HepG2 (cell line): ENCODE measurements around the gene WDR83. TPM values are rescaled to one million over a fixed set of nuclear protein-coding genes. Genes with fewer than 3 reads are reported as not detected.

Source experiments
- ATAC-seq: fragments of 200-7000 bp; cut with Tn5 transposase; 3 replicates; pipeline ENCODE4 v1.9.1; 2020; ENCODE audit warnings: mild to moderate bottlenecking, moderate library complexity
- BruUV-seq: library from RNA; stranded (reverse); fragments of 400-500 nt; replicated peaks from 2 replicates; lab custom pipeline; 2021; lab: Mats Ljungman, UMichigan
- CTCF ChIA-PET: fragments of 300-600 bp; formaldehyde crosslinking; extraction: SDS; loops from one replicate; lab custom pipeline; 2021; ENCODE audit warnings: low total read pairs, inconsistent platforms, low intra/inter-chr PET ratio; lab: Yijun Ruan, JAX
- POLR2A ChIA-PET: fragments of 350-600 bp; sonication (Branson Sonifier 250); formaldehyde crosslinking; loops from one replicate; lab custom pipeline; 2020; ENCODE audit warnings: antibody characterized with exemption, inconsistent platforms; lab: Yijun Ruan, JAX
- DNase-seq: peaks from one replicate; pipeline ENCODE4 v3.0.0-alpha.2; 2015; ENCODE audit warnings: low spot score
- FAIRE-seq: peaks from 3 replicates; lab custom pipeline; 2011; peaks lifted over from hg19 to GRCh38; lab: Jason Lieb, UNC
- H2AFZ ChIP-seq: one replicate; pipeline ENCODE4 v1.6.1; 2011; ENCODE audit warnings: low read length, inconsistent platforms
- H3K27ac ChIP-seq: fragments of 300-600 bp; 3 replicates; pipeline ENCODE4 v1.8.0; 2011; ENCODE audit warnings: mixed run types, mild to moderate bottlenecking, mixed read lengths, low read length, inconsistent platforms; ENCODE audit not compliant: insufficient read depth; ENCODE audit errors: extremely low read length
- H3K27me3 ChIP-seq, 2 experiments: fragments of 200-600 bp in 1 of 2; 2 replicates in 1 of 2; 3 replicates in 1 of 2; pipeline versions ENCODE4 v1.6.0 to v1.8.0; 2011; ENCODE audit warnings: low read length in 2 of 2, mild to moderate bottlenecking in 2 of 2, moderate library complexity in 2 of 2, inconsistent platforms in 1 of 2; ENCODE audit not compliant: insufficient read depth in 2 of 2, control insufficient read depth in 1 of 2
- H3K36me3 ChIP-seq, 2 experiments: fragments of 200-600 bp in 1 of 2; replicated peaks in 1 of 2; 2 replicates in 1 of 2; 3 replicates in 1 of 2; pipeline versions ENCODE4 v1.5.1 to v1.8.0; 2011; ENCODE audit warnings: low read length in 2 of 2, inconsistent platforms in 1 of 2; ENCODE audit not compliant: insufficient read depth in 2 of 2, control insufficient read depth in 1 of 2
- H3K4me1 ChIP-seq: 2 replicates; pipeline ENCODE4 v1.5.1; 2012; ENCODE audit warnings: low read length, inconsistent platforms; ENCODE audit not compliant: insufficient read depth
- H3K4me2 ChIP-seq: 2 replicates; pipeline ENCODE4 v1.6.0; 2011; ENCODE audit warnings: low read depth, low read length, inconsistent platforms
- H3K4me3 ChIP-seq, 3 experiments: fragments of 200-600 bp in 1 of 3; sonication (generic), shearing (Covaris generic) in 1 of 3; replicated peaks in 1 of 3; 2 replicates each; pipeline ENCODE4 v1.5.1; 2011 to 2016; ENCODE audit warnings: low read length in 3 of 3, inconsistent platforms in 2 of 3, low read depth in 2 of 3, mild to moderate bottlenecking in 2 of 3, control low read depth in 1 of 3, mixed read lengths in 1 of 3; ENCODE audit not compliant: insufficient read depth in 1 of 3
- H3K79me2 ChIP-seq: one replicate; pipeline ENCODE4 v1.6.1; 2011; ENCODE audit warnings: low read length, inconsistent platforms; ENCODE audit not compliant: insufficient read depth
- H3K9ac ChIP-seq: 2 replicates; pipeline ENCODE4 v1.6.0; 2011; ENCODE audit warnings: mild to moderate bottlenecking, low read depth, low read length, inconsistent platforms; ENCODE audit not compliant: insufficient read depth
- H3K9me3 ChIP-seq: 2 replicates; pipeline ENCODE4 v1.5.1; 2012; ENCODE audit warnings: mild to moderate bottlenecking, low read length
- H4K20me1 ChIP-seq: 2 replicates; pipeline ENCODE4 v1.6.0; 2011; ENCODE audit warnings: inconsistent platforms, mild to moderate bottlenecking, low read length, moderate library complexity; ENCODE audit not compliant: insufficient read depth
- CEBPZ ChIP-seq: IDR thresholded peaks from 2 replicates; pipeline ENCODE4 v1.6.1; 2012; ENCODE audit warnings: low read length, improper control_type of control experiment
- CTCF ChIP-seq: sonication (generic); formaldehyde crosslinking; IDR thresholded peaks from 2 replicates; pipeline ENCODE4 v1.5.0; 2020; ENCODE audit warnings: mild to moderate bottlenecking, missing genetic modification reagents, moderate library complexity
- HMGXB3 ChIP-seq: sonication (generic); formaldehyde crosslinking; IDR thresholded peaks from 2 replicates; pipeline ENCODE4 v1.4.0; 2020; ENCODE audit warnings: missing genetic modification reagents, borderline replicate concordance
- KLF12 ChIP-seq: sonication (generic); formaldehyde crosslinking; IDR thresholded peaks from 2 replicates; pipeline ENCODE4 v1.4.0; 2020; ENCODE audit warnings: missing genetic modification reagents, borderline replicate concordance
- KLF15 ChIP-seq: sonication (generic); formaldehyde crosslinking; IDR thresholded peaks from 2 replicates; pipeline ENCODE4 v1.8.1; 2023; ENCODE audit warnings: borderline replicate concordance, mild to moderate bottlenecking, inconsistent platforms, missing genetic modification reagents, mixed read lengths
- MLLT10 ChIP-seq: sonication (generic); formaldehyde crosslinking; IDR thresholded peaks from 2 replicates; pipeline ENCODE4 v1.4.0; 2020; ENCODE audit warnings: missing genetic modification reagents
- STAG1 ChIP-seq: sonication (generic); formaldehyde crosslinking; IDR thresholded peaks from 2 replicates; pipeline ENCODE4 v1.4.0; 2020; ENCODE audit warnings: missing genetic modification reagents
- ZNF101 ChIP-seq: sonication (generic); formaldehyde crosslinking; IDR thresholded peaks from 2 replicates; pipeline ENCODE4 v1.4.0; 2020; ENCODE audit warnings: mild to moderate bottlenecking, low read depth, missing genetic modification reagents, borderline replicate concordance
- ZNF615 ChIP-seq: sonication (generic); formaldehyde crosslinking; IDR thresholded peaks from 2 replicates; pipeline ENCODE4 v1.5.0; 2020; ENCODE audit warnings: mild to moderate bottlenecking, missing genetic modification reagents, borderline replicate concordance
- WGBS: methylation state at CpG from one replicate; pipeline ENCODE4 v1.1.6; 2017; ENCODE audit warnings: low lambda C conversion rate; 5-methylcytosine and 5-hydroxymethylcytosine counted together
- in situ Hi-C: cut with HindIII; loops from 2 replicates; pipeline ENCODE4 v1.10.0; 2017; ENCODE audit warnings: low pct_unique_long_range_greater_than_20kb; ENCODE audit not compliant: extremely low pct_ligation_motif_present
- intact Hi-C: fragments of 100-400 bp; cut with micrococcal nuclease; formaldehyde crosslinking; loops from one replicate; pipeline ENCODE4 v1.10.0; 2022; ENCODE audit not compliant: unreplicated experiment
- polyA plus RNA-seq, 8 experiments: library from polyadenylated mRNA; depleted of rRNA in 3 of 8; stranded (reverse) in 7 of 8; unstranded in 1 of 8; fragments of >200 nt; fragmentation: Illumina TruSeq in 4 of 8; extraction: Trizol in 4 of 8; gene quantifications; 2 replicates each; pipeline versions ENCODE4 v1.2.1 to v1.2.3, GENCODE V29; 2011 to 2016; ENCODE audit warnings: low read depth in 4 of 8, missing spikeins in 1 of 8, mixed read lengths in 1 of 8; ENCODE audit not compliant: insufficient read depth in 1 of 8
- total RNA-seq, 5 experiments: library from RNA; depleted of rRNA; stranded (reverse); fragments of >200 nt; fragmentation: Illumina TruSeq; extraction: Trizol; gene quantifications; 2 replicates each; pipeline ENCODE4 v1.2.3, GENCODE V29; 2016; ENCODE audit warnings: low read depth in 1 of 5
- TF ChIP-seq, protein P1 (sequence below): sonication (generic); formaldehyde crosslinking; IDR thresholded peaks from 2 replicates; pipeline ENCODE4 v1.4.0; 2020; ENCODE audit warnings: missing genetic modification reagents

The WDR83 gene
- total and polyA plus RNA-seq, 2 of the 13 experiments (the other 11 are each of a cell fraction or from before 2014, with no cell fraction given): 4.5 to 10.7 TPM

GRCh38 chr19:12647490-12648071 is 19.0 kb upstream of the WDR83 start (continued):
- no peak for TF ChIP-seq CEBPZ

GRCh38 chr19:12648088-12648487 is 18.5 kb upstream of the WDR83 start:
- H3K4me1 ChIP-seq: no peaks in the 10 kb centered on the region
- no peaks in the 10 kb centered on the region for H3K79me2 ChIP-seq
- no peak overlapping the region for H3K4me2 ChIP-seq
- no peak overlapping the region for H3K27ac ChIP-seq
- ATAC-seq: peak; percentile 30
- no peaks in the 10 kb centered on the region for H4K20me1 ChIP-seq
- DNase-seq: no peak
- ChIA-PET CTCF (no interaction called here), POLR2A (no interaction called here)
- H3K4me3 ChIP-seq: no peak overlapping the region
- no peaks in the 10 kb centered on the region for H3K36me3 ChIP-seq
- FAIRE-seq: no peak
- intact Hi-C loops: no loop called here
- no peak overlapping the region for H2AFZ ChIP-seq
- H3K9ac ChIP-seq: no peak overlapping the region
- H3K9me3 ChIP-seq: no peaks in the 10 kb centered on the region
- no peaks in the 10 kb centered on the region for H3K27me3 ChIP-seq
- in situ Hi-C loops: no loop called here
- BruUV-seq: no TSS peak
- WGBS: 95% methylated on average over 15 of the region's 29 CpGs
- TF ChIP-seq MLLT10 (CRISPR knock-in tag): no peak
- no peak for TF ChIP-seq KLF15
- TF ChIP-seq HMGXB3 (CRISPR knock-in tag): no peak
- TF ChIP-seq ZNF101: no peak
- TF ChIP-seq, protein P1, sequence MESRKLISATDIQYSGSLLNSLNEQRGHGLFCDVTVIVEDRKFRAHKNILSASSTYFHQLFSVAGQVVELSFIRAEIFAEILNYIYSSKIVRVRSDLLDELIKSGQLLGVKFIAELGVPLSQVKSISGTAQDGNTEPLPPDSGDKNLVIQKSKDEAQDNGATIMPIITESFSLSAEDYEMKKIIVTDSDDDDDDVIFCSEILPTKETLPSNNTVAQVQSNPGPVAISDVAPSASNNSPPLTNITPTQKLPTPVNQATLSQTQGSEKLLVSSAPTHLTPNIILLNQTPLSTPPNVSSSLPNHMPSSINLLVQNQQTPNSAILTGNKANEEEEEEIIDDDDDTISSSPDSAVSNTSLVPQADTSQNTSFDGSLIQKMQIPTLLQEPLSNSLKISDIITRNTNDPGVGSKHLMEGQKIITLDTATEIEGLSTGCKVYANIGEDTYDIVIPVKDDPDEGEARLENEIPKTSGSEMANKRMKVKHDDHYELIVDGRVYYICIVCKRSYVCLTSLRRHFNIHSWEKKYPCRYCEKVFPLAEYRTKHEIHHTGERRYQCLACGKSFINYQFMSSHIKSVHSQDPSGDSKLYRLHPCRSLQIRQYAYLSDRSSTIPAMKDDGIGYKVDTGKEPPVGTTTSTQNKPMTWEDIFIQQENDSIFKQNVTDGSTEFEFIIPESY (CRISPR knock-in tag): peak; percentile 92
- TF ChIP-seq ZNF615 (CRISPR knock-in tag): no peak
- TF ChIP-seq CTCF (CRISPR knock-in tag): peak; percentile 35; the same call in 1 of the 2 replicates
- no peak for TF ChIP-seq STAG1 (CRISPR knock-in tag)
- TF ChIP-seq KLF12 (CRISPR knock-in tag): no peak
